Neural progenitor cell (in vitro differentiated cells): ENCODE data around the gene TPGS1. TPM values are rescaled to one million over a fixed set of nuclear protein-coding genes. Genes with fewer than 3 reads are reported as not detected.

ENCODE experiments used
- DNase-seq: peaks from one replicate; pipeline ENCODE4 v3.0.0-alpha.2; 2016; ENCODE audit warnings: low spot score
- H2AFZ ChIP-seq: fragments of 200-600 bp; sonication (generic); replicated peaks from 2 replicates; pipeline ENCODE4 v1.6.1; 2016; ENCODE audit warnings: antibody characterized with exemption
- H3F3A ChIP-seq: fragments of 200-600 bp; sonication (generic); 2 replicates; pipeline ENCODE4 v1.6.1; 2016; ENCODE audit warnings: antibody characterized with exemption, low read depth
- H3K27ac ChIP-seq: fragments of 200-600 bp; sonication (generic); 2 replicates; pipeline ENCODE4 v1.5.1; 2016; ENCODE audit warnings: mild to moderate bottlenecking
- H3K27me3 ChIP-seq: fragments of 200-600 bp; sonication (generic); 2 replicates; pipeline ENCODE4 v1.6.1; 2016; ENCODE audit warnings: mild to moderate bottlenecking, moderate library complexity
- H3K36me3 ChIP-seq: fragments of 200-600 bp; sonication (generic); 2 replicates; pipeline ENCODE4 v1.5.1; 2016
- H3K4me1 ChIP-seq: fragments of 200-600 bp; sonication (generic); 2 replicates; pipeline ENCODE4 v1.6.1; 2016; ENCODE audit warnings: mixed run types
- H3K4me2 ChIP-seq: fragments of 200-600 bp; sonication (generic); 2 replicates; pipeline ENCODE4 v1.6.1; 2016
- H3K4me3 ChIP-seq: fragments of 200-600 bp; sonication (generic); 2 replicates; pipeline ENCODE4 v1.5.1; 2016
- H3K79me2 ChIP-seq: fragments of 200-600 bp; sonication (generic); 2 replicates; pipeline ENCODE4 v1.6.1; 2016; ENCODE audit warnings: low read depth
- H3K9ac ChIP-seq: fragments of 200-600 bp; sonication (generic); 2 replicates; pipeline ENCODE4 v1.6.1; 2016
- H3K9me3 ChIP-seq: fragments of 200-600 bp; sonication (generic); 2 replicates; pipeline ENCODE4 v1.5.1; 2016; ENCODE audit warnings: low read depth
- H4K20me1 ChIP-seq: fragments of 200-600 bp; sonication (generic); 2 replicates; pipeline ENCODE4 v1.6.1; 2016; ENCODE audit warnings: low read depth
- H3K27ac Mint-ChIP-seq: 3 replicates; pipeline ENCODE4 v1.8.0; 2021; ENCODE audit warnings: mixed read lengths
- H3K27me3 Mint-ChIP-seq: 2 replicates; pipeline ENCODE4 v1.8.0; 2022; ENCODE audit warnings: low read depth, mild to moderate bottlenecking, inconsistent platforms, moderate library complexity, mixed read lengths; ENCODE audit not compliant: insufficient read depth
- H3K36me3 Mint-ChIP-seq: 3 replicates; pipeline ENCODE4 v1.8.0; 2021; ENCODE audit warnings: mixed read lengths
- H3K4me1 Mint-ChIP-seq: 3 replicates; pipeline ENCODE4 v1.8.0; 2021; ENCODE audit warnings: mixed read lengths
- H3K4me3 Mint-ChIP-seq: 3 replicates; pipeline ENCODE4 v1.8.0; 2021; ENCODE audit warnings: mild to moderate bottlenecking, moderate library complexity, mixed read lengths
- H3K9me3 Mint-ChIP-seq: 3 replicates; pipeline ENCODE4 v1.8.0; 2020; ENCODE audit warnings: mixed read lengths
- EZH2 ChIP-seq: fragments of 200-600 bp; sonication (generic); IDR thresholded peaks from 2 replicates; pipeline ENCODE4 v1.6.1; 2017; ENCODE audit warnings: antibody characterized with exemption, mild to moderate bottlenecking, moderate library complexity
- EZH2phosphoT487 ChIP-seq: fragments of 200-600 bp; sonication (generic); IDR thresholded peaks from 2 replicates; pipeline ENCODE4 v1.6.1; 2017; ENCODE audit warnings: antibody characterized with exemption
- total RNA-seq: library from RNA; depleted of rRNA; stranded (reverse); fragments of >200 nt; gene quantifications from 2 replicates; pipeline ENCODE4 v1.2.3, GENCODE V29; 2015; ENCODE audit warnings: low replicate concordance
- TF ChIP-seq, protein P1 (sequence below): fragments of 200-600 bp; sonication (generic); IDR thresholded peaks from 2 replicates; pipeline ENCODE4 v1.5.1; 2017; ENCODE audit warnings: antibody characterized with exemption, mild to moderate bottlenecking

Gene TPGS1
- total RNA-seq, 1 donor from 2014 or later, result 9.4 TPM

DNA sequence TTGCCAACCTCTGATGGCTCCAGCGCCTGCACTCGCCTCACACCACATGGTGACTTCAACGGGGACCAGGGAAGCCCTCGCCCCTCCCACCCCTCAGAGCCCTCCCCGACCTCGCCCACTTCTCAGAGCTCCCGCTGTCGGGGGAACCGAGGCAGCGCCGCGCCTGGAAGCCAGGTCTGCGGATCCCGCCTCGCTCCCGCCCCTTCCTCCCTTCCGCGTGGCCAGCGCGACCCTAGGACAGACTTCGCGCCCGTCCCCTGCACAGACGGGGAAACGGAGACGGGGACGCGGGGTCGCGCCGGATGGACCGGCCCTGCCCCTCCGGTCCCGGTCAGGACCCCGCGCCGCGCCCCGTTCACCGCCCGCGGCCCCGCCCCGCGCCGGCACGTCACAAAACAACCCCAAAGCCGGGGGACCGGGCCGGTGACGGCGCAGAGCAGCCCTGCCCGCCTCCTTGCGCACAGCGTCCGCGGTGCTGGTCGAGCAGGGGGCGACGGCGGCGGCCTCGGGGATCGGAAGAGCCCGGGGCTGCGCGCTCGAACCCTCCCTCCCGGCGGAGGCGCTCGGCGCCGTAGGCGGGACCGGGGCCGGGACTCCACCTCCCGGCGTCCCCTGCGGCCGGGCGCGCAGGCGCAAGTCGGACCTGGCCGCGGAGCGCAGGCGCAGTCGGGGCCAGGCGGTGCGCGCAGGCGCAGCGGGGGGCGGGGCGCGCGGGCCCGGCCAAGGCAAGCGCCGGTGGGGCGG lies 23.9 kb downstream of the TPGS1 start:
- Histone ChIP-seq H3F3A (peaks cover 28% of the 10 kb centered on the region), H3K9ac (no peak overlapping the region), H3K4me3 (peak overlapping the region; percentile 99), H3K9me3 (no peaks in the 10 kb centered on the region), H3K79me2 (peaks cover 35% of the 10 kb centered on the region), H2AFZ (peak overlapping the region; percentile 99), H3K27ac (peak overlapping the region; percentile 88), H4K20me1 (peaks cover 38% of the 10 kb centered on the region), H3K36me3 (no peaks in the 10 kb centered on the region), H3K4me1 (peaks cover 13% of the 10 kb centered on the region), H3K27me3 (peaks cover 2% of the 10 kb centered on the region), H3K4me2 (peak overlapping the region; percentile 77)
- peak overlapping the region; percentile 88 for H3K4me3 Mint-ChIP-seq
- H3K27ac Mint-ChIP-seq, result no peak overlapping the region
- H3K4me1 Mint-ChIP-seq, result peaks cover 32% of the 10 kb centered on the region
- H3K27me3 Mint-ChIP-seq, result peaks cover 4% of the 10 kb centered on the region
- peaks cover 3% of the 10 kb centered on the region for H3K36me3 Mint-ChIP-seq
- TF ChIP-seq, protein P1, sequence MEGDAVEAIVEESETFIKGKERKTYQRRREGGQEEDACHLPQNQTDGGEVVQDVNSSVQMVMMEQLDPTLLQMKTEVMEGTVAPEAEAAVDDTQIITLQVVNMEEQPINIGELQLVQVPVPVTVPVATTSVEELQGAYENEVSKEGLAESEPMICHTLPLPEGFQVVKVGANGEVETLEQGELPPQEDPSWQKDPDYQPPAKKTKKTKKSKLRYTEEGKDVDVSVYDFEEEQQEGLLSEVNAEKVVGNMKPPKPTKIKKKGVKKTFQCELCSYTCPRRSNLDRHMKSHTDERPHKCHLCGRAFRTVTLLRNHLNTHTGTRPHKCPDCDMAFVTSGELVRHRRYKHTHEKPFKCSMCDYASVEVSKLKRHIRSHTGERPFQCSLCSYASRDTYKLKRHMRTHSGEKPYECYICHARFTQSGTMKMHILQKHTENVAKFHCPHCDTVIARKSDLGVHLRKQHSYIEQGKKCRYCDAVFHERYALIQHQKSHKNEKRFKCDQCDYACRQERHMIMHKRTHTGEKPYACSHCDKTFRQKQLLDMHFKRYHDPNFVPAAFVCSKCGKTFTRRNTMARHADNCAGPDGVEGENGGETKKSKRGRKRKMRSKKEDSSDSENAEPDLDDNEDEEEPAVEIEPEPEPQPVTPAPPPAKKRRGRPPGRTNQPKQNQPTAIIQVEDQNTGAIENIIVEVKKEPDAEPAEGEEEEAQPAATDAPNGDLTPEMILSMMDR, result peak; percentile 18
- TF ChIP-seq EZH2, result no peak
- peak; percentile 97 for DNase-seq
- peaks cover 3% of the 10 kb centered on the region for H3K9me3 Mint-ChIP-seq

GRCh38 chr19:531753-532560 lies 24.7 kb downstream of the TPGS1 start, which contains the start of gene CDC34:
Gene CDC34, plus strand, starts transcription at chr19:531760. Its CDS starts 172 bp downstream, at chr19:531932.
- Histone ChIP-seq H3K79me2 (peaks cover 35% of the 10 kb centered on the region), H3K9me3 (no peaks in the 10 kb centered on the region), H4K20me1 (peaks cover 45% of the 10 kb centered on the region), H3K36me3 (no peaks in the 10 kb centered on the region), H3K27ac (peak within 1 kb of the TSS; percentile 88), H3K4me1 (peaks cover 13% of the 10 kb centered on the region), H3F3A (peaks cover 28% of the 10 kb centered on the region), H3K4me2 (peak within 1 kb of the TSS; percentile 93), H3K27me3 (no peaks in the 10 kb centered on the region), H3K4me3 (peak within 1 kb of the TSS; percentile 99), H3K9ac (peak within 1 kb of the TSS; percentile 93), H2AFZ (peak within 1 kb of the TSS; percentile 99)
- peak; percentile 49 for DNase-seq
- TF ChIP-seq EZH2 (no peak), EZH2phosphoT487 (no peak)
- TF ChIP-seq, protein P1, result no peak
- peaks cover 26% of the 10 kb centered on the region for H3K4me1 Mint-ChIP-seq
- no peak within 1 kb of the TSS for H3K27ac Mint-ChIP-seq
- H3K9me3 Mint-ChIP-seq, result peaks cover 3% of the 10 kb centered on the region
- H3K36me3 Mint-ChIP-seq, result peaks cover 3% of the 10 kb centered on the region
- H3K4me3 Mint-ChIP-seq, result peak within 1 kb of the TSS; percentile 93
- H3K27me3 Mint-ChIP-seq, result peaks cover 4% of the 10 kb centered on the region

- DNase-seq, result peak; percentile 86
- Histone ChIP-seq H3F3A (peaks cover 28% of the 10 kb centered on the region), H3K27me3 (no peaks in the 10 kb centered on the region), H4K20me1 (peaks cover 50% of the 10 kb centered on the region), H3K79me2 (peaks cover 35% of the 10 kb centered on the region), H2AFZ (no peak overlapping the region), H3K9ac (peak overlapping the region; percentile 93), H3K4me2 (peak overlapping the region; percentile 93), H3K4me1 (peaks cover 13% of the 10 kb centered on the region), H3K4me3 (peak overlapping the region; percentile 97), H3K9me3 (no peaks in the 10 kb centered on the region), H3K27ac (peak overlapping the region; percentile 18), H3K36me3 (no peaks in the 10 kb centered on the region)
- no peak for TF ChIP-seq EZH2phosphoT487
- TF ChIP-seq, protein P1, result peak; percentile 71
- peak overlapping the region; percentile 93 for H3K27ac Mint-ChIP-seq
- H3K4me3 Mint-ChIP-seq, result peak overlapping the region; percentile 93
- peaks cover 26% of the 10 kb centered on the region for H3K4me1 Mint-ChIP-seq
- peaks cover 3% of the 10 kb centered on the region for H3K9me3 Mint-ChIP-seq
- H3K27me3 Mint-ChIP-seq, result peaks cover 3% of the 10 kb centered on the region
- peaks cover 3% of the 10 kb centered on the region for H3K36me3 Mint-ChIP-seq
These were observed 25.5 kb downstream of the TPGS1 start for GRCh38 chr19:532561-533363.
